Measurements from ENCODE around the gene CCR5AS.
"Not testable (repeated sequence)": the region's sequence is repeated elsewhere in the genome, so short reads cannot be mapped to it uniquely, and the experiment has no call there.

CCR5AS gene

GRCh38 chr3:46429671-46430070 is 22.8 kb upstream of the CCR5AS start:
- Histone ChIP-seq H2AFZ (no peak overlapping the region), H3K79me2 (ENCODE audit: insufficient read depth) (no peaks in the 10 kb centered on the region), H4K20me1 (ENCODE audit: insufficient read depth) (no peaks in the 10 kb centered on the region), H3K9me2 (ENCODE audit: insufficient read depth) (no peaks in the 10 kb centered on the region), H3K9ac (no peak overlapping the region), H3K27ac (no peak overlapping the region), H3K9me3 (ENCODE audit: low read depth) (no peaks in the 10 kb centered on the region), H3K27me3 (replicated peaks; ENCODE audit: insufficient read depth) (peaks cover 21% of the 10 kb centered on the region), H3K36me3 (ENCODE audit: low read depth) (no peaks in the 10 kb centered on the region), H3K4me1 (ENCODE audit: insufficient read depth) (no peaks in the 10 kb centered on the region), H3K4me3 (no peak overlapping the region), H3K4me2 (ENCODE audit: unreplicated experiment) (no peak overlapping the region), H3F3A (ENCODE audit: insufficient read depth) (no peaks in the 10 kb centered on the region)
- in situ Hi-C loops (cut with MboI): no loop called here
- no peak for DNase-seq
- 79 to 83% methylated on average over 5 of the region's 5 CpGs for WGBS, 2 experiments (ENCODE audit: low coverage in 1 of 2, low lambda C conversion rate in 2 of 2, missing lambda C conversion rate in 2 of 2)
- TF ChIP-seq EZH2phosphoT487 (IDR thresholded peaks at IDR 0.05; ENCODE audit: insufficient read depth, low read depth): no peak
- TF ChIP-seq EZH2 (IDR thresholded peaks at IDR 0.05; ENCODE audit: insufficient read depth, poor library complexity, severe bottlenecking): no peak

- H2AFZ ChIP-seq: no peak overlapping the region
- 63 to 66% methylated on average over 5 of the region's 5 CpGs for WGBS, 2 experiments (ENCODE audit: low coverage in 1 of 2, low lambda C conversion rate in 2 of 2, missing lambda C conversion rate in 2 of 2)
- no peaks in the 10 kb centered on the region for H3F3A ChIP-seq (ENCODE audit: insufficient read depth)
- in situ Hi-C loops (cut with MboI): no loop called here
- H4K20me1 ChIP-seq (ENCODE audit: insufficient read depth): no peaks in the 10 kb centered on the region
- H3K9me3 ChIP-seq (ENCODE audit: low read depth): no peaks in the 10 kb centered on the region
- H3K27ac ChIP-seq: no peak overlapping the region
- H3K4me3 ChIP-seq: no peak overlapping the region
- H3K4me2 ChIP-seq (ENCODE audit: unreplicated experiment): no peak overlapping the region
- no peaks in the 10 kb centered on the region for H3K4me1 ChIP-seq (ENCODE audit: insufficient read depth)
- no peak for DNase-seq
- H3K36me3 ChIP-seq (ENCODE audit: low read depth): no peaks in the 10 kb centered on the region
- peaks cover 16% of the 10 kb centered on the region for H3K27me3 ChIP-seq (replicated peaks; ENCODE audit: insufficient read depth)
- no peak overlapping the region for H3K9ac ChIP-seq
- TF ChIP-seq EZH2 (IDR thresholded peaks at IDR 0.05; ENCODE audit: insufficient read depth, poor library complexity, severe bottlenecking) (no peak), EZH2phosphoT487 (IDR thresholded peaks at IDR 0.05; ENCODE audit: insufficient read depth, low read depth) (no peak)
- H3K79me2 ChIP-seq (ENCODE audit: insufficient read depth): no peaks in the 10 kb centered on the region
- H3K9me2 ChIP-seq (ENCODE audit: insufficient read depth): no peaks in the 10 kb centered on the region
Measured at GRCh38 chr3:46429250-46429649, 22.4 kb upstream of the CCR5AS start.

- H3K9me3 ChIP-seq (ENCODE audit: low read depth): no peaks in the 10 kb centered on the region
- H3K4me3 ChIP-seq: no peak overlapping the region
- H3K9ac ChIP-seq: no peak overlapping the region
- peaks cover 13% of the 10 kb centered on the region for H3K27me3 ChIP-seq (replicated peaks; ENCODE audit: insufficient read depth)
- no peaks in the 10 kb centered on the region for H3K79me2 ChIP-seq (ENCODE audit: insufficient read depth)
- H3K4me1 ChIP-seq (ENCODE audit: insufficient read depth): no peaks in the 10 kb centered on the region
- DNase-seq: no peak
- H3K27ac ChIP-seq: no peak overlapping the region
- no peaks in the 10 kb centered on the region for H3F3A ChIP-seq (ENCODE audit: insufficient read depth)
- no peak for TF ChIP-seq EZH2phosphoT487 (IDR thresholded peaks at IDR 0.05; ENCODE audit: insufficient read depth, low read depth)
- TF ChIP-seq EZH2 (IDR thresholded peaks at IDR 0.05; ENCODE audit: insufficient read depth, poor library complexity, severe bottlenecking): no peak
- no peaks in the 10 kb centered on the region for H3K9me2 ChIP-seq (ENCODE audit: insufficient read depth)
- H4K20me1 ChIP-seq (ENCODE audit: insufficient read depth): no peaks in the 10 kb centered on the region
- in situ Hi-C loops (cut with MboI): no loop called here
- WGBS, 2 experiments (ENCODE audit: low coverage in 1 of 2, low lambda C conversion rate in 2 of 2, missing lambda C conversion rate in 2 of 2): 82 to 87% methylated on average over 10 of the region's 10 CpGs
- H3K36me3 ChIP-seq (ENCODE audit: low read depth): no peaks in the 10 kb centered on the region
- H3K4me2 ChIP-seq (ENCODE audit: unreplicated experiment): no peak overlapping the region
- H2AFZ ChIP-seq: no peak overlapping the region
Measured at GRCh38 chr3:46427916-46428833, 21.3 kb upstream of the CCR5AS start.

- H2AFZ ChIP-seq; H4K20me1 ChIP-seq (ENCODE audit: insufficient read depth); DNase-seq; H3K9me3 ChIP-seq (ENCODE audit: low read depth); H3K4me3 ChIP-seq; H3K79me2 ChIP-seq (ENCODE audit: insufficient read depth); H3F3A ChIP-seq (ENCODE audit: insufficient read depth); H3K27ac ChIP-seq; H3K4me2 ChIP-seq (ENCODE audit: unreplicated experiment); H3K9ac ChIP-seq; H3K27me3 ChIP-seq (replicated peaks; ENCODE audit: insufficient read depth); in situ Hi-C loops (cut with MboI); H3K9me2 ChIP-seq (ENCODE audit: insufficient read depth); H3K4me1 ChIP-seq (ENCODE audit: insufficient read depth); H3K36me3 ChIP-seq (ENCODE audit: low read depth): not testable (repeated sequence)
- WGBS, 2 experiments (ENCODE audit: low coverage in 1 of 2, low lambda C conversion rate in 2 of 2, missing lambda C conversion rate in 2 of 2): 31 to 32% methylated on average over 8 of the region's 8 CpGs
Measured at GRCh38 chr3:46427404-46427803, 20.5 kb upstream of the CCR5AS start.

GRCh38 chr3:46426476-46426875 is 19.6 kb upstream of the CCR5AS start:
- WGBS, 2 experiments (ENCODE audit: low coverage in 1 of 2, low lambda C conversion rate in 2 of 2, missing lambda C conversion rate in 2 of 2): 63 to 64% methylated on average over 4 of the region's 4 CpGs

More at GRCh38 chr3:46426476-46426875, 19.6 kb upstream of the CCR5AS start:
- H3K79me2 ChIP-seq (ENCODE audit: insufficient read depth); H3K4me1 ChIP-seq (ENCODE audit: insufficient read depth); H3K4me2 ChIP-seq (ENCODE audit: unreplicated experiment); H3K4me3 ChIP-seq; H2AFZ ChIP-seq; H3K27me3 ChIP-seq (replicated peaks; ENCODE audit: insufficient read depth); H3F3A ChIP-seq (ENCODE audit: insufficient read depth); H4K20me1 ChIP-seq (ENCODE audit: insufficient read depth); H3K36me3 ChIP-seq (ENCODE audit: low read depth); H3K9me2 ChIP-seq (ENCODE audit: insufficient read depth); H3K9ac ChIP-seq; H3K27ac ChIP-seq; in situ Hi-C loops (cut with MboI); H3K9me3 ChIP-seq (ENCODE audit: low read depth); DNase-seq: not testable (repeated sequence)

Measured in GM23248 (cell line).